Measurements from ENCODE around the gene TPST2. TPM values are rescaled to one million over a fixed set of nuclear protein-coding genes. Genes with fewer than 3 reads are reported as not detected.

TPST2 gene
- total and polyA plus RNA-seq, 10 of the 15 experiments (the other 5 are each of a cell fraction or from before 2014, with no cell fraction given) = 6.3 to 33.7 (median 28.4) TPM

- Histone ChIP-seq H3K79me2 (ENCODE audit: control insufficient read depth, insufficient read depth, low read length) (peaks cover 2% of the 10 kb centered on the region; the same call in 1 of the 2 replicates), H2AFZ (ENCODE audit: control insufficient read depth, low read depth, low read length) (no peak overlapping the region), H4K20me1 (ENCODE audit: control insufficient read depth, insufficient read depth) (no peaks in the 10 kb centered on the region), H3K9ac (ENCODE audit: control insufficient read depth, insufficient read depth, low read length) (no peak overlapping the region), H3K4me1 (ENCODE audit: control insufficient read depth, insufficient read depth, low read length) (peaks cover 2% of the 10 kb centered on the region; the same call in 1 of the 2 replicates), H3K36me3 (ENCODE audit: control insufficient read depth in 2 of 2, insufficient read depth in 2 of 2, low read length in 1 of 2) (peaks cover under 1 to 3% of the 10 kb centered on the region in 2 experiments; a peak in 2 of 4 replicates), H3K27ac (ENCODE audit: control insufficient read depth, insufficient read depth) (no peak overlapping the region), H3K9me3 (replicated peaks; ENCODE audit: control insufficient read depth, insufficient read depth, low read length) (no peaks in the 10 kb centered on the region), H3K27me3 (replicated peaks in 1 of 2; ENCODE audit: control insufficient read depth in 2 of 2, insufficient read depth in 2 of 2, low read length in 1 of 2) (no peaks in the 10 kb centered on the region), H3K4me3 (no peak overlapping the region), H3K4me2 (ENCODE audit: control insufficient read depth, insufficient read depth) (no peak overlapping the region)
- no peak for ATAC-seq
- no peak for FAIRE-seq
- 71% methylated on average over 10 of the region's 10 CpGs for WGBS (ENCODE audit: insufficient coverage, insufficient replicate concordance, low lambda C conversion rate, missing lambda C conversion rate)
- in situ Hi-C loops (cut with MboI) = no loop called here
- no peak for TF ChIP-seq RBBP5 (conservative IDR thresholded peaks at IDR 0.05)
- TF ChIP-seq MLLT1 (IDR thresholded peaks at IDR 0.05) = no peak
- TF ChIP-seq POLR2AphosphoS5 (IDR thresholded peaks at IDR 0.05; ENCODE audit: low read length) = no peak
- TF ChIP-seq NFYB (IDR thresholded peaks at IDR 0.05; ENCODE audit: insufficient read depth, low read depth, low read length) = no peak
- no peak for TF ChIP-seq ZNF274 (IDR thresholded peaks at IDR 0.05; ENCODE audit: insufficient read depth, insufficient read length)
- no peak for TF ChIP-seq YY1 (IDR thresholded peaks at IDR 0.05; ENCODE audit: low read depth, low read length)
- no peak for TF ChIP-seq ZSCAN29 (IDR thresholded peaks at IDR 0.05)
- no peak for TF ChIP-seq SUZ12 (IDR thresholded peaks at IDR 0.05; ENCODE audit: unreplicated experiment)
- no peak for TF ChIP-seq MAX (IDR thresholded peaks at IDR 0.05; ENCODE audit: low read depth, low read length)
- TF ChIP-seq CBX3 (IDR thresholded peaks at IDR 0.05; ENCODE audit: borderline replicate concordance, low read depth) = no peak
- TF ChIP-seq SMC3 (IDR thresholded peaks at IDR 0.05; ENCODE audit: borderline replicate concordance, low read length) = no peak
- TF ChIP-seq HCFC1 (IDR thresholded peaks at IDR 0.05; ENCODE audit: low read length) = no peak
- no peak for TF ChIP-seq SIN3A (IDR thresholded peaks at IDR 0.05; ENCODE audit: low read depth, low read length)
- no peak for TF ChIP-seq HDGF (IDR thresholded peaks at IDR 0.05)
- TF ChIP-seq SUPT20H (IDR thresholded peaks at IDR 0.05; ENCODE audit: borderline replicate concordance, control insufficient read depth, low read depth, low read length) = no peak
- TF ChIP-seq SREBF1 (IDR thresholded peaks at IDR 0.05; ENCODE audit: low read length) = no peak
- ChIA-PET POLR2A (no interaction called here), RAD21 (ENCODE audit: unreplicated experiment) (no interaction called here), SMC1A (ENCODE audit: uncharacterized antibody, unreplicated experiment) (no interaction called here), CTCF (no interaction called here)
- intact Hi-C loops (cut with micrococcal nuclease; ENCODE audit: unreplicated experiment) = no loop called here
- no peak for DNase-seq (ENCODE audit: low read depth, low spot score)
- BruUV-seq (replicated peaks) = no TSS peak
Observed at GRCh38 chr22:26570115-26570514, 19.8 kb downstream of the TPST2 start.
